Kidney capillary endothelial cell (primary cell): ENCODE data around the gene LRRC23.

Experiments
- DNase-seq: peaks from one replicate; pipeline ENCODE4 v3.0.0-alpha.2; 2018; ENCODE audit warnings: low spot score

The LRRC23 gene

GRCh38 chr12:6946033-6946919, 41.7 kb downstream of the LRRC23 start:
- no peak for DNase-seq

- no peak for DNase-seq
These were observed 42.3 kb downstream of the LRRC23 start for GRCh38 chr12:6946920-6947374.

GRCh38 chr12:6947615-6948014, 43.0 kb downstream of the LRRC23 start:
- DNase-seq: no peak

GRCh38 chr12:6948873-6949594, 44.4 kb downstream of the LRRC23 start:
- no peak for DNase-seq

GRCh38 chr12:6950401-6950801, 45.8 kb downstream of the LRRC23 start:
- no peak for DNase-seq

- DNase-seq: no peak
These were observed 46.4 kb downstream of the LRRC23 start, which contains the start of gene PTPN6 for GRCh38 chr12:6950811-6951540. Gene PTPN6, plus strand, starts transcription at chr12:6951356. Its CDS starts 157 bp downstream, at chr12:6951513.

GRCh38 chr12:6951551-6952120, 47.0 kb downstream of the LRRC23 start:
- no peak for DNase-seq

- DNase-seq: no peak
These were observed 47.7 kb downstream of the LRRC23 start for GRCh38 chr12:6952121-6952862.

- DNase-seq: no peak
These were observed 48.3 kb downstream of the LRRC23 start for GRCh38 chr12:6952863-6953441.

- DNase-seq: no peak
These were observed 49.1 kb downstream of the LRRC23 start for GRCh38 chr12:6953442-6954315.

- no peak for DNase-seq
These were observed 49.9 kb downstream of the LRRC23 start for GRCh38 chr12:6954316-6955107.

- no peak for DNase-seq
These were observed 50.7 kb downstream of the LRRC23 start for GRCh38 chr12:6955108-6956020.

GRCh38 chr12:6956021-6956727, 51.6 kb downstream of the LRRC23 start:
- no peak for DNase-seq

- no peak for DNase-seq
These were observed 52.6 kb downstream of the LRRC23 start for GRCh38 chr12:6957151-6957701.

GRCh38 chr12:6957741-6958608, 53.4 kb downstream of the LRRC23 start:
- DNase-seq: no peak

GRCh38 chr12:6958609-6959057, 54.0 kb downstream of the LRRC23 start:
- no peak for DNase-seq
